Measurements from ENCODE around the gene SETD3. TPM values are rescaled to one million over a fixed set of nuclear protein-coding genes. Genes with fewer than 3 reads are reported as not detected.

SETD3 gene
- total RNA-seq, 6 experiments from 2014 or later: 24.7 to 42.0 (median 28.8) TPM

DNA sequence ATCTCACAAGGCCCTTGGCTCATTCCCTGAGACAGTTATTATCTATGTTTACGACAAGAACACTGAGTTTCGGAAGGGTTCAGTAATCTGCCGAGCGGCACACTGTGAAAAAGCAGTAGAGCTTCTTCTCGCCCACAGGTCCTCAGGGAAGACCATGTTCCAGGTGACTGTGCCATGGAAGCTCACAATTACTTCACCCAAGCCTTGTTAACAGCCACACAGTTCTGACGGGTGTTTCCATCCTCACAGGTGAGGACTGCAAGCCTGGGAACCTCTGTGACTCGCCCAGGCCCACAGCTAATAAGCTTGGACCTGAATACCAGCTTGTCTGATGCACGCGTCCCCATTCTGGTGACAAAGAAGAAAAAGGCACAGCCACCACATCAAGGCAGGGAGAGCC, 15.4 kb downstream of the SETD3 start:
- H3K4me3 ChIP-seq: no peak overlapping the region
- H3K9me3 ChIP-seq: no peaks in the 10 kb centered on the region
- H3K4me1 ChIP-seq: peaks cover 0 to 20% (median 9%) of the 10 kb centered on the region in 4 donors
- DNase-seq (no peak), ATAC-seq (no peak)
- 100% methylated on average over 4 of the region's 9 CpGs for WGBS (ENCODE audit: insufficient coverage, low coverage, low lambda C conversion rate, missing lambda C conversion rate)
- no peaks in the 10 kb centered on the region for H3K27me3 ChIP-seq
- peaks cover 0 to 25% (median 5%) of the 10 kb centered on the region in 4 donors for H3K36me3 ChIP-seq
- intact Hi-C loops (cut with DNase I): no loop called here
- no peak overlapping the region for H3K27ac ChIP-seq
- TF ChIP-seq, protein P1, sequence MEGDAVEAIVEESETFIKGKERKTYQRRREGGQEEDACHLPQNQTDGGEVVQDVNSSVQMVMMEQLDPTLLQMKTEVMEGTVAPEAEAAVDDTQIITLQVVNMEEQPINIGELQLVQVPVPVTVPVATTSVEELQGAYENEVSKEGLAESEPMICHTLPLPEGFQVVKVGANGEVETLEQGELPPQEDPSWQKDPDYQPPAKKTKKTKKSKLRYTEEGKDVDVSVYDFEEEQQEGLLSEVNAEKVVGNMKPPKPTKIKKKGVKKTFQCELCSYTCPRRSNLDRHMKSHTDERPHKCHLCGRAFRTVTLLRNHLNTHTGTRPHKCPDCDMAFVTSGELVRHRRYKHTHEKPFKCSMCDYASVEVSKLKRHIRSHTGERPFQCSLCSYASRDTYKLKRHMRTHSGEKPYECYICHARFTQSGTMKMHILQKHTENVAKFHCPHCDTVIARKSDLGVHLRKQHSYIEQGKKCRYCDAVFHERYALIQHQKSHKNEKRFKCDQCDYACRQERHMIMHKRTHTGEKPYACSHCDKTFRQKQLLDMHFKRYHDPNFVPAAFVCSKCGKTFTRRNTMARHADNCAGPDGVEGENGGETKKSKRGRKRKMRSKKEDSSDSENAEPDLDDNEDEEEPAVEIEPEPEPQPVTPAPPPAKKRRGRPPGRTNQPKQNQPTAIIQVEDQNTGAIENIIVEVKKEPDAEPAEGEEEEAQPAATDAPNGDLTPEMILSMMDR (IDR thresholded peaks at IDR 0.05): no peak
- no peak for TF ChIP-seq POLR2A (IDR thresholded peaks at IDR 0.05)

DNA sequence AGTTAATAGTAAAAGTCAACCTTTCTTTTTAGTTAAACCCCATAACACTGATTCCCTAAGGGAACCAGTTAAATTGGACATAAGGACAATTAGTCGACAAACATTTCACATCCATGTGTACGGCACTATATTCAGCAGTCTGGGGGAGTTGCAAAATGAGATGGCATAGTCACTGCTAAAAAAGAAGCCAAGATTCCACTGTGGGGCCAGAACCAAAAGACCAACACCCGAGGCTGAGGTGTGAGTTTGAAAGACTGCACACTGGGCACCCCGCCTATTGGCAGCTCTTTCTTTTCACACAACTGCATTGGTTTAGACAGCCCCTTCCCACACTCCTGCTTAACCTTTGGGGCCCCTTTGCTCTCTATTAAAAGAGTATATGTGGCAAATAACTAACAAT, 16.7 kb downstream of the SETD3 start:
- DNase-seq: no peak
- peaks cover 0 to 25% (median 5%) of the 10 kb centered on the region in 4 donors for H3K36me3 ChIP-seq
- 96% methylated on average over 3 of the region's 4 CpGs for WGBS (ENCODE audit: insufficient coverage, low coverage, low lambda C conversion rate, missing lambda C conversion rate)

DNA sequence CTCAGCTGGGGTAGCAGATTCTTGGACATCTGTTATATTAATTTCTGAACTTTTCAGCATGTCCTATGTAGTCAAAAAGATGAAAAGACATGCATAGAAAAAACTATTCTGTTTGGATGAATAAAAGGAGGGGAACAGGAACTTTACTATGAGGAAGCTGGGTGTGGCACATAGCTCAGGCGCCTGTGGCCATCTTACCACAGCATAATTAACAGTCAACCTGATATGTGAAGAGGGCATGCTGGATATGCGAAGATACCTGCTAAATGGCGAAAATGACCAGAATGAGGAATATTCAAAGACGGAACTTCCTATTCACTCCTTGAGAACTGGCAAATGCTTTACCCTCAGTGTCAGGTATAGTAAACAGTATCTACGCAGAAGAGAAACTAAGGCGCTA, 18.4 kb downstream of the SETD3 start:
- WGBS (ENCODE audit: insufficient coverage, low coverage, low lambda C conversion rate, missing lambda C conversion rate): 68% methylated on average over 6 of the region's 6 CpGs
- no peak overlapping the region for H3K4me3 ChIP-seq
- no peaks in the 10 kb centered on the region for H3K9me3 ChIP-seq
- H3K4me1 ChIP-seq: peaks cover 0 to 15% (median 8%) of the 10 kb centered on the region in 4 donors
- DNase-seq (no peak), ATAC-seq (no peak)
- no peaks in the 10 kb centered on the region for H3K27me3 ChIP-seq
- intact Hi-C loops (cut with DNase I): no loop called here
- peaks cover 0 to 39% (median 11%) of the 10 kb centered on the region in 4 donors for H3K36me3 ChIP-seq
- no peak for TF ChIP-seq POLR2A (IDR thresholded peaks at IDR 0.05)
- TF ChIP-seq, protein P1 (IDR thresholded peaks at IDR 0.05): no peak
- no peak overlapping the region for H3K27ac ChIP-seq

More for the DNA sequence above, 16.7 kb downstream of the SETD3 start:
- Histone ChIP-seq H3K27ac (no peak overlapping the region), H3K27me3 (no peaks in the 10 kb centered on the region), H3K4me3 (no peak overlapping the region), H3K9me3 (no peaks in the 10 kb centered on the region), H3K4me1 (peaks cover 0 to 20% (median 9%) of the 10 kb centered on the region in 4 donors)
- ATAC-seq: no peak
- intact Hi-C loops (cut with DNase I): no loop called here
- no peak for TF ChIP-seq POLR2A (IDR thresholded peaks at IDR 0.05)
- TF ChIP-seq, protein P1 (IDR thresholded peaks at IDR 0.05): no peak

DNA sequence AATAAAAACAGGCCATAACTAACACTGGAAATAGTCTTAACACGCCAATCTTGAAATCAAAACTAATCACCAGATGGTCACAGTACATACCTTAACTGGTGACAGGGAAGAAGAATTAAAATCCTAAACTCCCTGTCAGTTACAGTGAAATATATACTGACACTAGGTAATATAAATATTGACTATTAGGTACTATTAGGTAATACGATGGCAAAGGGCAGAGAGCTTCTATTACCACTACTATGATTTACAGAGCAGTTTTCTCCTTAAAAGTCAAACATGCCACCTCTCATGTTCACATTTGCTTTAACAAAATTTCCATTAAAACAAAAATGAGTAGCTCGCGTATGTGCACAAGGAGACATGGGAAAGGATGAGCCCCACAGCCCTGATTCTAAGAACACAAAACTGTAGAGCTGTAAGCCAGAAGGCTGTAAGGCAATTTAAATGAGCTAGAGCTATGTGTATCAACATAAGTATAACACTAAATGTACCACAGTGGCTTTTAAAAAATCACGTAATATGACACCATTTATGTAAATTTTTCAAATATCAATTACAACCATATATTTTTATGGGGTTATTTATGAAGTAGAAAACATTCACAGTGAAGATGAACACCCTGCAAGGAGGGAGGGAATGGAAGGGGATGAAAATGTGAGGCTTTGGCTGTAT, 19.1 kb downstream of the SETD3 start:
- Histone ChIP-seq H3K9me3 (no peaks in the 10 kb centered on the region), H3K4me3 (no peak overlapping the region), H3K27ac (no peak overlapping the region), H3K36me3 (peaks cover 0 to 45% (median 14%) of the 10 kb centered on the region in 4 donors), H3K4me1 (peaks cover 0 to 11% (median 5%) of the 10 kb centered on the region in 4 donors), H3K27me3 (no peaks in the 10 kb centered on the region)
- DNase-seq: no peak
- ATAC-seq: peak; percentile 42 to 87 (median 68)
- 65% methylated on average over 5 of the region's 5 CpGs for WGBS (ENCODE audit: insufficient coverage, low coverage, low lambda C conversion rate, missing lambda C conversion rate)
- no peak for TF ChIP-seq POLR2A (IDR thresholded peaks at IDR 0.05)
- TF ChIP-seq, protein P1 (IDR thresholded peaks at IDR 0.05): no peak
- intact Hi-C loops (cut with DNase I): no loop called here

Measured in right lobe of liver (tissue), 6 donors.